ENCODE data around the gene PPT1.

GRCh38 chr1:40024671-40025070 is 72.4 kb downstream of the PPT1 start:
- TF ChIP-seq ZNF114 (tag by site-specific recombination; IDR thresholded peaks at IDR 0.05), result no peak
- TF ChIP-seq ZNF837 (tag by site-specific recombination; IDR thresholded peaks at IDR 0.05), result no peak
- no peak for TF ChIP-seq SP2 (tag by site-specific recombination; IDR thresholded peaks at IDR 0.05)
- no peak for TF ChIP-seq CTCF (tag by site-specific recombination; IDR thresholded peaks at IDR 0.05)
- TF ChIP-seq ZFP41 (tag by site-specific recombination; IDR thresholded peaks at IDR 0.05; ENCODE audit: borderline replicate concordance), result no peak
- TF ChIP-seq ZNF596 (tag by site-specific recombination; IDR thresholded peaks at IDR 0.05), result no peak
- TF ChIP-seq MZF1 (tag by site-specific recombination; IDR thresholded peaks at IDR 0.05; ENCODE audit: borderline replicate concordance), result no peak
- TF ChIP-seq ZNF10 (tag by site-specific recombination; IDR thresholded peaks at IDR 0.05), result no peak
- TF ChIP-seq ZNF639 (tag by site-specific recombination; IDR thresholded peaks at IDR 0.05), result no peak
- TF ChIP-seq ZNF16 (tag by site-specific recombination; IDR thresholded peaks at IDR 0.05; ENCODE audit: low read depth), result no peak
- no peak for TF ChIP-seq YY1 (tag by site-specific recombination; IDR thresholded peaks at IDR 0.05)
- no peak for TF ChIP-seq ZNF350 (tag by site-specific recombination; IDR thresholded peaks at IDR 0.05)
